GM19239 (cell line): ENCODE measurements around the gene CCDC63.
"Not testable (repeated sequence)": the region's sequence is repeated elsewhere in the genome, so short reads cannot be mapped to it uniquely, and the experiment has no call there.

Source experiments
- DNase-seq: peaks from one replicate; pipeline ENCODE4 v3.0.0; 2011; ENCODE audit warnings: low spot score; ENCODE audit not compliant: insufficient read length
- FAIRE-seq: peaks from 2 replicates; lab custom pipeline; 2011; peaks lifted over from hg19 to GRCh38; lab: Jason Lieb, UNC

The CCDC63 gene

GRCh38 chr12:110841007-110841406, 5.8 kb upstream of the CCDC63 start:
- FAIRE-seq (no peak), DNase-seq (no peak)

- DNase-seq (no peak), FAIRE-seq (no peak)
These were observed 2.7 kb upstream of the CCDC63 start for GRCh38 chr12:110844131-110844530.

- no peak for FAIRE-seq
- DNase-seq, result no peak
These were observed 2.0 kb upstream of the CCDC63 start for GRCh38 chr12:110844551-110845338.

DNA sequence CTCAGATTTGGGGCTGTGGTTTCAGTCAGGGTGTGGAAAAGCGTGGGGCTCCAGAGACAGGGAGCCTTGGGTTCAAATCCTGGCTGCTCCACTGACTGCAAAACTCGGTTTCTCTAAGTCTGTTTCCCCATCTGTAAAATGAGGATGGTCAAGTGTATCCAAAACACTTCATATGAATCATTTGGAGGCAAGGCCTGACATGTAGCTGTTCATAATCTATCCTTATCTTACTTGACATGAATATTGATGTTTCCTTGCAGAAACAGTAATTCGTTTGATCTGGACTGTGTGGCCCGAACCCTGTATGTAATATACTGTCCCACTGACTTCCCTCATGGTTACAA, 1.5 kb upstream of the CCDC63 start:
- FAIRE-seq (no peak), DNase-seq (no peak)

DNA sequence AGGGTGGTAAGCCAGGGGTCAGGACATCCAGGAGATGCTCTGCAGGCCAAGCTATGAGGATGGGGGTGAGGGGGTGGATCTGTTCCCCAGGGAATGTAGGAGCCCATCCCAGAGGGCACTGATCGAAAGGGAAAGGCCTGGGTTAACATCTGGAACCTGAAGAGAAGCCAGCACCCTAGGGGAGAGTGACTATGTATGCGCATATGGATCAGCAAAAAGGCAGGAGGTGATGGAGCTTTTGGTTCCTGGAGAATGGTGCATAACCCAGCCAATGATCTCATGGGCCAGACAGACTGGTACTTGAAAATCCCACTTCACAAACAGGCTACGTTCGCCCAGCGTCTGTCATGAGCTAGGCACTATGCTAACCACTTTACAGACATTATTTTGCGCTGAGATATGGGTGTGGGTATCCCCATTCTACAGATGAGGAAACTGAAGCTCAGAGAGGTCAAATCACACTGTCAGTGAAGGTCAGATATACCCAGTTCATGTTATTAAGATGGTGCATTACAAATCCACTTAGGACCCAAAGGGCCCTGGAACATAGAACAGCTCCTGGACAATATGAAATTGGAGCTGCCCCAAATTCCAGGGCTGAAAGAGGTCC, 1.6 kb downstream of the CCDC63 start:
- FAIRE-seq (no peak), DNase-seq (no peak)

- no peak for DNase-seq
- no peak for FAIRE-seq
These were observed 2.4 kb downstream of the CCDC63 start for GRCh38 chr12:110849221-110849620.

- FAIRE-seq (no peak), DNase-seq (no peak)
These were observed 3.1 kb downstream of the CCDC63 start for GRCh38 chr12:110849748-110850403.

- no peak for FAIRE-seq
- DNase-seq, result no peak
These were observed 4.0 kb downstream of the CCDC63 start for GRCh38 chr12:110850762-110851161.

- no peak for FAIRE-seq
- no peak for DNase-seq
These were observed 7.0 kb downstream of the CCDC63 start for GRCh38 chr12:110853836-110854235.

- FAIRE-seq, result no peak
These were observed 9.8 kb downstream of the CCDC63 start for GRCh38 chr12:110856542-110856941.

GRCh38 chr12:110857528-110857927, 10.7 kb downstream of the CCDC63 start:
- FAIRE-seq (no peak), DNase-seq (no peak)

More at GRCh38 chr12:110856542-110856941, 9.8 kb downstream of the CCDC63 start:
- DNase-seq, result no peak

DNA sequence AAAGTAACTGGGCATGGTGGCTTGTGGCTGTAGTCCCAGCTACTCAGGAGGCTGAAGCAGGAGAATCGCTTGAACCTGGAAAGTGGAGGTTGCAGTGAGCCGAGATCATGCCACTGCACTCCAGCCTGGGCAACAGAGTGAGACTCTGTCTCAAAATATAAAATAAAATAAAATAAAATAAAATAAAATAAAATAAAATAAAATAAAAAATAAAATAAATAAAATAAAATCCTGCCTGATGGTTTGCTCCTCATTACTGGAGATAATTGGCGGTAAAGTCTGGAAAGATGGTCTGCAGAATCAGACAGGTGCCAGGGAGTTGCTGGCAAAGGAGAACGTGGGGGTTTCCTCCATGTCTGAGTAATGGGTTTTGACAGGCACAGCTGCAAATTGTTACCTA, 11.2 kb downstream of the CCDC63 start:
- FAIRE-seq, result not testable (repeated sequence)

GRCh38 chr12:110858848-110859247, 12.1 kb downstream of the CCDC63 start:
- DNase-seq (no peak), FAIRE-seq (no peak)

More for the DNA sequence above, 11.2 kb downstream of the CCDC63 start:
- not testable (repeated sequence) for DNase-seq

DNA sequence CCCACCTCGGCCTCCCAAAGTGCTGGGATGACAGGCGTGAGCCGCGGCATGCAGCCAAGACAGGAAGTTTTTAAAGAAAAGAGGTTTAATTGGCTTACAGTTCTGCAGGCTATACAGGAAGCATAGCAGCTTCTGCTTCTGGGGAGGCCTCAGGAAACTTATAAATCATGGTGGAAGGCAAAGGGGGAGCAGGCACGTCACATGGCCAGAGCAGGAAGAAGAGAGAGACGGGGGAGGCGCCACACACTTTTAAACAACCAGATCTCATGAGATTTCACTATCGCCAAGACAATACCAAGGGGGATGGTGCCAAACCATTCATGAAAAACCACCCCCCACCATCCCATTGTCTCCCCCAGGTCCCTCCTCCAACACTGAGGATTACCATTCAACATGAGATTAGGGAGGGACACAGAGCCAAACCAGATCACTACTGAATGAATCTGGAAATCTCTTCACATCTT, 14.1 kb downstream of the CCDC63 start:
- FAIRE-seq (no peak), DNase-seq (no peak)

DNA sequence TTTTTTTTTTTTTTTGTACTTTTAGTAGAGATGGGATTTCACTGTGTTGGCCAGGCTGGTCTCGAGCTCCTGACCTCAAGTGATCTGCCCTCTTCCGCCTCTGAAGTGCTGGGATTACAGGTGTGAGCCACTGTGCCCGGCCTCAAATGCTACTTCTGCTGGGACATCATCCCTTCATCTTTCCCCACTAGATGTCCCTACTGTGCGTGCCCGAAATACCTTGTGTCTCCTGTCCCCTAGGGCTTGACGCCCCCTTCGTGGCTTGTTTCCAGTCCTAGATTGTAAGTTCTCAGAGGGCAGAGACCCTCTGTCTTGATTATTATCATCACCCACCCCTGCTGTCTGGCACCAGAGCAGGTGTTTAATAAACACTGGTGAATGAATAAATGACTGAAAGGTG, 14.9 kb downstream of the CCDC63 start:
- no peak for DNase-seq

GRCh38 chr12:110862329-110862728, 15.5 kb downstream of the CCDC63 start:
- DNase-seq (no peak), FAIRE-seq (no peak)

More for the DNA sequence above, 14.9 kb downstream of the CCDC63 start:
- FAIRE-seq, result no peak

GRCh38 chr12:110863161-110863560, 16.4 kb downstream of the CCDC63 start:
- FAIRE-seq, result no peak
- DNase-seq, result no peak

- FAIRE-seq, result no peak
- no peak for DNase-seq
These were observed 18.7 kb downstream of the CCDC63 start for GRCh38 chr12:110865521-110865920.

DNA sequence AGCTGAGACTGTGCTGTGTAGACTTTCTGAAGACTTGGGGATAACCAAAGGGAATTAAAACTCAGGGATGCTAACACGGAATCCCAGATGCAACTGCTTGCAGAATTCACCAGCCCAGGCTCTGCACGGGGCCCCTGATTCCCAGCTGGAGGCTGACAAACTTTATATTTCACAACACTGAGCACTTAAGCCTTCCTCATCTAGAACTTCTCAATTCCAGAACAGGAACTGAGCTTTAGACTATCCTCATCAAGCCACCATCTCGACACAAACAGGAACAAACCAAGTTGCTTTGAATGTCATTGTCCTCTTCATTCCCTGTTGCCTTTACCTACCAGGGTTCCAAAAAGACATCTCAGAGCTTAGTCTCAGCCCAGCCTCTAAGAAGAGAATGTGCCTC, 22.2 kb downstream of the CCDC63 start:
- DNase-seq (no peak), FAIRE-seq (no peak)

DNA sequence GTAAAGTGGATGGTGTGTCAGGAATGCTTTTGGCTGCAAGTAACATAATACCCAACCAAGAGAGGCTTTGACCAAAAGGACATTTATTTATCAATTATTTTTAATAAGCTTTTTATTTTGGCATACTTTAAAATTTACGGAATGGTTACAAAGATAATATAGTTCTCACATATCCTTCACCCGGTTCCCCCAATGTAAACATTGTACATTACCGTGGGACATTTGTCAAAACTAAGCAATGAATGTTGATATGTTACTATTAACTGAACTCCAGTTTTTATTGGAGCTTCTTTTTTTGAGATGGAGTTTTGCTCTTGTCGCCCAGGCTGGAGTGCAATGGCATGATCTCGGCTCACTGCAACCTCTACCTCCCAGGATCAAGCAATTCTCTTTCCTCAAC, 23.0 kb downstream of the CCDC63 start:
- no peak for FAIRE-seq
- no peak for DNase-seq

GRCh38 chr12:110872100-110872499, 25.3 kb downstream of the CCDC63 start:
- DNase-seq (no peak), FAIRE-seq (no peak)
